Lower lobe of right lung (tissue), 2 donors: ENCODE data around the gene CREBRF. TPM values are rescaled to one million over a fixed set of nuclear protein-coding genes. Genes with fewer than 3 reads are reported as not detected.
"Not testable (repeated sequence)": the region's sequence is repeated elsewhere in the genome, so short reads cannot be mapped to it uniquely, and the experiment has no call there.

Experiments
- ATAC-seq, 2 donors: fragments of 200-7000 bp; cut with Tn5 transposase; one replicate each; pipeline ENCODE4 v1.9.1; 2020 to 2022; ENCODE audit warnings: mild to moderate bottlenecking in 2 of 2, moderate library complexity in 2 of 2
- DNase-seq: peaks from one replicate; pipeline ENCODE4 v3.0.0-alpha.2; 2020
- H3K27ac ChIP-seq: fragments of 200-600 bp; one replicate; pipeline ENCODE4 v1.8.0; 2022
- H3K27me3 ChIP-seq: fragments of 200-600 bp; one replicate; pipeline ENCODE4 v1.8.0; 2022; ENCODE audit warnings: low read depth
- H3K36me3 ChIP-seq: fragments of 200-600 bp; one replicate; pipeline ENCODE4 v1.8.0; 2022; ENCODE audit warnings: mild to moderate bottlenecking
- H3K4me1 ChIP-seq: fragments of 200-600 bp; one replicate; pipeline ENCODE4 v1.8.0; 2022
- H3K4me3 ChIP-seq: fragments of 200-600 bp; one replicate; pipeline ENCODE4 v1.8.0; 2022; ENCODE audit warnings: mild to moderate bottlenecking
- H3K9me3 ChIP-seq: fragments of 200-600 bp; one replicate; pipeline ENCODE4 v1.8.0; 2022
- intact Hi-C: fragments of 100-400 bp; cut with DNase I; formaldehyde crosslinking; loops from one replicate; pipeline ENCODE4 v1.11.0; 2022
- total RNA-seq: library from RNA; stranded (reverse); fragmentation: NEBNext Ultra II Directional; extraction: Animal tissue kit (Norgen Biotek cat#: 25700); gene quantifications from one replicate; pipeline ENCODE4 v1.2.1, GENCODE V29; 2021
- TF ChIP-seq, protein P1 (sequence below): fragments of 200-600 bp; IDR thresholded peaks from one replicate; pipeline ENCODE4 v1.8.0; 2022; ENCODE audit warnings: antibody characterized with exemption, mild to moderate bottlenecking
- donor health status: DM: no; HTN: yes; CAD: no; lungs with severe emphysema.

Gene CREBRF
- total RNA-seq, 1 donor from 2014 or later, result 50.2 TPM

DNA sequence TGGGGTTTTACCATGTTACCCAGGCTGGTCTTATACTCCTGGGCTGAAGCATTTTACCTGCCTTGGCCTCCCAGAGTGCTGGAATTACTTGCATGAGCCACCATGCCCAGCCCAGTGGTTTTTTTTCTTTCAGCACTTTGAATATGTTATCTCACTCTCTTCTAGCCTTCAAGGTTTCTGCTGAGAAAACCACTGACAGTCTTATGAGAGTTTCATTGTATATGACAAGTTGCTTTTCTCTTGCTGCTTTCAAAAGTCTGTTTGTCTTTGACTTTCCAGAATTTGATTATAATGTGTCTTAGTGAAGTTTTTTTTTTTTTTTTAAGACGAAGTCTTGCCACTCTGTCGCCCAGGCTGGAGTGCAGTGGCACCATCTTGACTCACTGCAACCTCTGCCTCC is 45.1 kb downstream of the CREBRF start:
- intact Hi-C loops, result no loop called here

DNA sequence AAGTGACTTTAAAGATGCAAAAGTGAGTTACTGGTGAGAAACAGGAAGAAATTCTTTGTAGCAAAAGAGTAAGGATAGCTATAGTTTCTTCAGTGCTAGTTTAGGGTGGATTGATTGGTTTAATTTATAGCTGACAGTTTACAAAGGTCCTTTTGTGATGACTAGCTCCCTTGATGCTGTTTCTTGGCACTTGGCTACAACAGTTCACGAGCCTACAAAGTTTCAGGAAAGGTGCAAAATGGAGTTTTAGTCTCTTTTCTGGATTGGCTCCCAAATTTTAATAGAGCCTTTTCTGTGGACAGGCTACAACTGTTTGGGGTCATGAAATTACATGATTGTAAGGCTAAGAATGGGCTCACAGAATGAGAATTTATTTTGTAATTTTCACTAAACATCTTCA is 47.3 kb downstream of the CREBRF start:
- no peaks in the 10 kb centered on the region for H3K27me3 ChIP-seq
- ATAC-seq, result no peak
- no peak for DNase-seq
- H3K4me1 ChIP-seq, result no peaks in the 10 kb centered on the region
- H3K9me3 ChIP-seq, result no peaks in the 10 kb centered on the region
- intact Hi-C loops, result no loop called here
- H3K4me3 ChIP-seq, result no peak overlapping the region
- H3K27ac ChIP-seq, result no peak overlapping the region
- TF ChIP-seq, protein P1, sequence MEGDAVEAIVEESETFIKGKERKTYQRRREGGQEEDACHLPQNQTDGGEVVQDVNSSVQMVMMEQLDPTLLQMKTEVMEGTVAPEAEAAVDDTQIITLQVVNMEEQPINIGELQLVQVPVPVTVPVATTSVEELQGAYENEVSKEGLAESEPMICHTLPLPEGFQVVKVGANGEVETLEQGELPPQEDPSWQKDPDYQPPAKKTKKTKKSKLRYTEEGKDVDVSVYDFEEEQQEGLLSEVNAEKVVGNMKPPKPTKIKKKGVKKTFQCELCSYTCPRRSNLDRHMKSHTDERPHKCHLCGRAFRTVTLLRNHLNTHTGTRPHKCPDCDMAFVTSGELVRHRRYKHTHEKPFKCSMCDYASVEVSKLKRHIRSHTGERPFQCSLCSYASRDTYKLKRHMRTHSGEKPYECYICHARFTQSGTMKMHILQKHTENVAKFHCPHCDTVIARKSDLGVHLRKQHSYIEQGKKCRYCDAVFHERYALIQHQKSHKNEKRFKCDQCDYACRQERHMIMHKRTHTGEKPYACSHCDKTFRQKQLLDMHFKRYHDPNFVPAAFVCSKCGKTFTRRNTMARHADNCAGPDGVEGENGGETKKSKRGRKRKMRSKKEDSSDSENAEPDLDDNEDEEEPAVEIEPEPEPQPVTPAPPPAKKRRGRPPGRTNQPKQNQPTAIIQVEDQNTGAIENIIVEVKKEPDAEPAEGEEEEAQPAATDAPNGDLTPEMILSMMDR, result no peak
- peaks cover 7% of the 10 kb centered on the region for H3K36me3 ChIP-seq

More for the DNA sequence above, 45.1 kb downstream of the CREBRF start:
- Histone ChIP-seq H3K9me3 (no peaks in the 10 kb centered on the region), H3K27me3 (no peaks in the 10 kb centered on the region), H3K36me3 (peaks cover 6% of the 10 kb centered on the region), H3K4me1 (peaks cover 16% of the 10 kb centered on the region), H3K4me3 (no peak overlapping the region), H3K27ac (no peak overlapping the region)
- DNase-seq, result no peak
- ATAC-seq, result no peak
- TF ChIP-seq, protein P1, result no peak

DNA sequence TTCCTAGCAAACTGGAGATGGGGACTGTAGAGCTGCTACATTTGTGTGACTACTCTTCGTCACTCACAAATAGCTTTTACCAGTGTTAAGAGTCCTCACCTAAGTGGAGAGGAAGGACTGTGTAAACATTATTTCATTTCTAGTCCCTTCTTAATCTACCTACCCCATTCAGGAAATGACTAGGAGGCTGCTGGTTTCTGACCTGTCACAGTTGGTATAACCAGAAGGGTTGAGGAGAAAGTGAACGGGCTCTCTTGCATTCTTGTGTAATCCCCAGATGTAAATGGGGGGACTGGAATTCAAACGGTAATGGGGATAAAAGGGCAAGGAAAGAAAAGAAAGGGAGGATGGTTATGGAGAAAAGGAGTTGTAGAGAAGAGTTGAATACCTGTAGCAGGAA is 52.8 kb downstream of the CREBRF start:
- TF ChIP-seq, protein P1, result no peak
- H3K9me3 ChIP-seq, result no peaks in the 10 kb centered on the region
- DNase-seq (no peak), ATAC-seq (peak; percentile 81 to 92)
- no peak overlapping the region for H3K4me3 ChIP-seq
- H3K27me3 ChIP-seq, result no peaks in the 10 kb centered on the region
- peaks cover 56% of the 10 kb centered on the region for H3K36me3 ChIP-seq
- no peaks in the 10 kb centered on the region for H3K4me1 ChIP-seq
- no peak overlapping the region for H3K27ac ChIP-seq
- intact Hi-C loops, result no loop called here

DNA sequence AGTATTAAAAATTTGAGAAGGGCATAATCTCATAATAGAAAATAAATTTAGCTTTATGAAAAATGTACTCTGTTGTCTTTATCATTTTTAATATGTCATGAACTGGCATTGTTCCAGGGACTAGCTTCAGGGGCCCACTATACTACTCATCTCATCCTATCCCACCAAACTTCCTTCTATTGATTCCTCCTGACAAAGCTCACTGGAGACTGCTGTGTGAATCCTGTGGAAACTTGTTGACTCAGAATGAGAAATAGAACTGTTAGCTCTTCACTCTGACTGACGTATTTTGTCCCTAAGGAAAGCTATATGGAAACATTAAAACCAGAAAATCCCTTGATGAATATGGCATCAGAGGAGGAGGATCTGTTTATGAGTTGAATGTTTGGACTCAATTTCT is 58.4 kb downstream of the CREBRF start:
- DNase-seq (no peak), ATAC-seq (no peak)
- Histone ChIP-seq H3K27me3 (no peaks in the 10 kb centered on the region), H3K4me3 (no peak overlapping the region), H3K36me3 (peaks cover 79% of the 10 kb centered on the region), H3K4me1 (no peaks in the 10 kb centered on the region), H3K27ac (no peak overlapping the region), H3K9me3 (no peaks in the 10 kb centered on the region)
- intact Hi-C loops, result no loop called here
- TF ChIP-seq, protein P1, result no peak

DNA sequence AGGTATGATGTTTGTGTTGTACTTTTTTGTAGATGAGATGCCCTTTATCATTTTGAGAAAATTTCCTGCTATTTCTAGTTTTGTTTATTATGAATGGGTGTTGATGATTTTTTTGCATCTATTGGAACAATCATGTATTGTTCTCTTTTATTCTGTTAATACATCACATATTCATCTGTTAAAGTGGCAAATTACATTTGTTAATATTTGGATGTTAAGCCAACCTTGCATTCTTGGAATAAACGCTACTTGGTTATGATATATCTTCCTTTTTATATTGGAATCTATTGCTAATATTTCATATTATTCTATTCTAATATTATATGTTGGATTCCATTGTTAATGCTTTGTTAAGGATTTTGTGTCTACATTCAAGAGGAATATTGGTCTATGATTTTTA is 63.6 kb downstream of the CREBRF start:
- H3K4me1 ChIP-seq, result no peaks in the 10 kb centered on the region
- ATAC-seq, result no peak
- peaks cover 63% of the 10 kb centered on the region for H3K36me3 ChIP-seq
- DNase-seq, result no peak
- H3K4me3 ChIP-seq, result no peak overlapping the region
- peaks cover 7% of the 10 kb centered on the region for H3K9me3 ChIP-seq
- TF ChIP-seq, protein P1, result no peak
- no peaks in the 10 kb centered on the region for H3K27me3 ChIP-seq
- intact Hi-C loops, result no loop called here
- H3K27ac ChIP-seq, result no peak overlapping the region

DNA sequence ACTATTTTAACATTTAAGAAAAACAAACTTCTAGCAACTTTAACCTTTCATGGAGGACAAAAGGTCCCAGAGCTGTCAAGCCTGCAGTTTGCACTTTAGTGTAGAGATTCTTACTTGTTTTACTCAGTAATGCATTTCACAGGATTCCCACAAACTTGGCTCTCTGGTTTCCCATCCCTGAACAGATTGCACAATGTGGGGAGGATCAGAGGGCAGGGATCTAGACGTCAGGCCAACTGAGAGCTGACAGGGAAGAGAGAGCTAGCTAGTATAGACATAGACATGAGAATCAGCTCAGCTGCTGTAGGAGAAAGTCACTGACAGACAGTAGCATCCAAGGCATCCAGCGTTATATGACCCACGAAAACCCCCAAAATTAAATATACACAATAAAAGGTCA is 67.3 kb downstream of the CREBRF start:
- Histone ChIP-seq H3K27me3 (no peaks in the 10 kb centered on the region), H3K4me3 (no peak overlapping the region), H3K4me1 (no peaks in the 10 kb centered on the region), H3K9me3 (peaks cover 7% of the 10 kb centered on the region), H3K27ac (no peak overlapping the region), H3K36me3 (peaks cover 71% of the 10 kb centered on the region)
- intact Hi-C loops, result no loop called here
- ATAC-seq (no peak), DNase-seq (no peak)
- TF ChIP-seq, protein P1, result no peak

DNA sequence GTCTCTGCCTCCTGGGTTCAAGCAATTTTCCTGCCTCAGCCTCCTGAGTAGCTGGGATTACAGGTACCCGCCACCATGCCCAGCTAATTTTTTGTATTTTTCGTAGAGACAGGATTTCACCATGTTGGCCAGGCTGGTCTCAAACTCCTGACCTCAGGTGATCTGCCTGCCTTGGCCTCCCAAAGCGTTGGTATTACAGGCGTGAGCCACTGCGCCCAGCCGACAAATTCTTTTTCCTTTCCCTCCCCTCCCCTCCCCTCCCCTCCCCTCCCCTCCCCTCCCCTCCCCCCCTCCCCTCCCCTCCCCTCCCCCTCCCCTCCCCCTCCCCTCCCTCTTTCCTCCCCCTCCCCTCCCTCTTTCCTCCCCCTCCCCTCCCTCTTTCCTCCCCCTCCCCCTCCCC is 76.0 kb downstream of the CREBRF start:
- intact Hi-C loops, H3K4me1 ChIP-seq, H3K27me3 ChIP-seq, ATAC-seq, H3K27ac ChIP-seq, H3K4me3 ChIP-seq, H3K9me3 ChIP-seq, DNase-seq: not testable (repeated sequence)
- peaks cover 88% of the 10 kb centered on the region for H3K36me3 ChIP-seq
